ENCODE measurements around the gene PCSK6.

DNA sequence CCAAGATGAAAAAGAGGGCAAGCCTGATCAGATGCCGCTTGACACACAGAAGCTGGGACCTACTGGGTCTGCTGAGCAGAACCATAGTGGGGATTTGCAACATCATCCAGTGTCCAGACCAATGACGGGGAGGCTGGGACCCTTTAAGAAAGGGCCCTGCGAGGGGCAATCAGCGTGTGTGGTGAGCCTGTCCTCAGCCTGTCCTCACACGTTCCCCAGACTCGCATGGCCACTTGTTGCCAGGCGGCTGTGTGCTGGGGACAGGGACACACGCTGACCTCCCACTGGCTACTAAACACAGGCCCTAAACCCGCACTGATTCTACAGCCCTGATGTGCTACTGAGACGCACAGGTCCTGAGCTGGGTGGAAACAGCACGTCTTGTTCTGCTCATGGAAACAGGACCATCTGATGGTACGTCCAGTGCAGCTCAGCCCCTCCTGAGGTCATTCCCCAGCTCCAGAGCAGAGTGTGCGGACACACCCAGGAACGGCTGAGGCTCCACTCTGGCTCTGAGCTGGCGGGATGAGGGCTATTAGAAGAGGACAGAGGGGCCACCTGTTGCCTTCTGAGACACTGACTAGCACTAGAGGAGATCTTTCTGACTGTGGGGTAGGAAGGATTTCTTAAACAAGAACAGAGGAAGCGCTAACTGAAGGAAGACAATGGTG, 24.4 kb downstream of the PCSK6 start:
- TF ChIP-seq CTCF (IDR thresholded peaks at IDR 0.05), result no peak
- TF ChIP-seq EP300 (IDR thresholded peaks at IDR 0.05), result no peak
- TF ChIP-seq POLR2AphosphoS5 (IDR thresholded peaks at IDR 0.05), result no peak
